Smooth muscle cell (in vitro differentiated cells): ENCODE results near the gene AHRR. TPM values are rescaled to one million over a fixed set of nuclear protein-coding genes. Genes with fewer than 3 reads are reported as not detected.

Experiments used
- DNase-seq: peaks from one replicate; lab custom pipeline; 2025; ENCODE audit not compliant: unreplicated experiment; lab: John Stamatoyannopoulos, UW
- H2AFZ ChIP-seq: fragments of 200-600 bp; sonication (generic); 2 replicates; pipeline ENCODE4 v1.6.0; 2016; ENCODE audit warnings: antibody characterized with exemption, low read depth, mild to moderate bottlenecking
- H3F3A ChIP-seq: fragments of 200-600 bp; sonication (generic); 2 replicates; pipeline ENCODE4 v1.6.0; 2017; ENCODE audit warnings: antibody characterized with exemption, low read depth
- H3K27ac ChIP-seq: fragments of 200-600 bp; sonication (generic); 2 replicates; pipeline ENCODE4 v1.5.1; 2016; ENCODE audit warnings: low read depth, mild to moderate bottlenecking
- H3K27me3 ChIP-seq: fragments of 200-600 bp; sonication (generic); 2 replicates; pipeline ENCODE4 v1.6.1; 2016; ENCODE audit warnings: low read depth, mild to moderate bottlenecking
- H3K36me3 ChIP-seq: fragments of 200-600 bp; sonication (generic); 2 replicates; pipeline ENCODE4 v1.5.1; 2016; ENCODE audit warnings: low read depth
- H3K4me1 ChIP-seq: fragments of 200-600 bp; sonication (generic); 2 replicates; pipeline ENCODE4 v1.5.1; 2016; ENCODE audit warnings: low read depth
- H3K4me2 ChIP-seq: fragments of 200-600 bp; sonication (generic); 2 replicates; pipeline ENCODE4 v1.6.0; 2016; ENCODE audit warnings: mild to moderate bottlenecking
- H3K4me3 ChIP-seq: fragments of 200-600 bp; sonication (generic); 2 replicates; pipeline ENCODE4 v1.5.1; 2016; ENCODE audit warnings: mild to moderate bottlenecking
- H3K79me2 ChIP-seq: fragments of 200-600 bp; sonication (generic); 2 replicates; pipeline ENCODE4 v1.6.0; 2016; ENCODE audit warnings: low read depth, mild to moderate bottlenecking
- H3K9ac ChIP-seq: fragments of 200-600 bp; sonication (generic); 2 replicates; pipeline ENCODE4 v1.6.0; 2016; ENCODE audit warnings: low read depth
- H3K9me3 ChIP-seq: fragments of 200-600 bp; sonication (generic); replicated peaks from 2 replicates; pipeline ENCODE4 v1.5.1; 2016; ENCODE audit warnings: low read depth
- H4K20me1 ChIP-seq: fragments of 200-600 bp; sonication (generic); 2 replicates; pipeline ENCODE4 v1.6.0; 2016; ENCODE audit warnings: low read depth
- CTCF ChIP-seq: fragments of 200-600 bp; sonication (generic); IDR thresholded peaks from 2 replicates; pipeline ENCODE4 v1.5.1; 2017; ENCODE audit warnings: borderline replicate concordance, mild to moderate bottlenecking, antibody characterized with exemption; ENCODE audit not compliant: insufficient read depth, poor library complexity, severe bottlenecking
- WGBS: methylation state at CpG from one replicate; pipeline ENCODE4 v1.1.7; 2016; ENCODE audit warnings: low lambda C conversion rate; 5-methylcytosine and 5-hydroxymethylcytosine counted together
- polyA plus RNA-seq: library from polyadenylated mRNA; unstranded; fragments of >200 nt; fragmentation: Nextera tagmentation; extraction: Ambion mirVana; gene quantifications from 2 replicates; pipeline ENCODE4 v1.2.1, GENCODE V29; 2016
- total RNA-seq: library from RNA; depleted of rRNA; stranded (reverse); fragments of >200 nt; gene quantifications from 2 replicates; pipeline ENCODE4 v1.2.3, GENCODE V29; 2014

Gene AHRR
- total and polyA plus RNA-seq, 2 experiments from 2014 or later, result 14.4 to 18.2 TPM

DNA sequence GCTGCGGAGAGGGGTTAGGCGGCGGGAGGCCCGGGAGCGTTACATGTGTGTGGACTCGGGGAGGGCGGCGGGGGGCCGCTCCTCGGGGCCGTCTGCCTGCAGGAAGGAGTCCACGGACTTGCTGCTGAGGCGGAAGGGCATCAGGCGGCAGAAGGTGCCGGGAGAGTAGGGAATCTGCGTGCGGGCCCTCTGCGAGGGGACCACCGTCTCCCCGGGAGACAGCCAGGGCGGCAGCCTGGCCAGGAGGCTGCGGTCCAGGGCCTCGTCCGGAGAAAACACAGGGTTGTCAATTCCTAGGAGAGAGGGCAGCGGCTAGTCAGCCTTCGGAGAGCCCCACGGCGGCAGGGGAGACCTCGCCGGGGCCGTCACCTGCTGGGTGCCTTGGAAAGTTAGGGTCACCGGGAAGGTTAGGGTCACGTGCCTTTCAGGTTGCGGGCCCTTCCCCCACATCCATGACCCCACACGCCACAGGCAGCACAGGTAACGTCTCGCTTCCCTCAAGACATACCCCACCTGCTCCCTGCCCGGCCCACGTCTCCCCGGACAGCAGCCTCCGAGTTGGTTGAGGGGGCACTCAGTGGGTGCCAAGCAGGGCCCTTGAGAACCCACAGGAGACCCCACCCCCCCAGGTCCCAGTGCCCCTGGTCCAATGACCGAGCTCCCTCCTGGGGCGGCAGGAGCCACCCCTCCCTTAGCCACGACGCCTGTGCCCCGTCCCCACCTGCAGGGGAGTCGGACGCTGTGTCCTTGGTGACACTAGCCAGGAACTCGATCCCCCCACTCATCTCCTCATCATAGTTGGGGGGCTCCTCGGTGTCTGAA is 153.5 kb downstream of the AHRR start:
- no peak overlapping the region for H3K9ac ChIP-seq
- 33% methylated on average over 37 of the region's 50 CpGs for WGBS
- H3K79me2 ChIP-seq, result peaks cover 14% of the 10 kb centered on the region

DNA sequence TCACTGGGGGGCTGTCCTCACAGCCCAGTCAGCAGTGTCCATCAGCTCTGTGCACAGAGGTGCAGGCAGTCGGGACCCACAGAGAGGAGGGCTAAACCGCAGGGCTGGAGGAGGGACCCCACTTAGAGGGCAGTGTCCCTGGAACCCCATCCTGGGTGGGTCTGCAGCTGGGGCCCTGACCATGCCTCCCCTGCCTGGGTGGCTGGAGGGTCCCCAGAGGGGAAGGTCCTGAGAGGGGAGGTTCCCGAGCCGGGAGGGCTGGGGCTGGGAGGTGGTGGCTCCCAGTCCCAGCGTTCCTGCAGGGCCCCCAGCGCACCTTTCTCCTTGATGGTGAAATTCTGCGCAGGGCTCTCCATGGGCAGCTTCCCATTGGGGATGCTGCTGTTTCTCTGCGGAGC is 154.2 kb downstream of the AHRR start:
- Histone ChIP-seq H3F3A (no peaks in the 10 kb centered on the region), H3K4me1 (peaks cover 15% of the 10 kb centered on the region), H3K27me3 (peaks cover 12% of the 10 kb centered on the region), H3K27ac (no peak overlapping the region), H3K79me2 (peaks cover 12% of the 10 kb centered on the region), H3K4me2 (no peak overlapping the region), H3K36me3 (no peaks in the 10 kb centered on the region), H3K4me3 (no peak overlapping the region), H2AFZ (no peak overlapping the region), H3K9ac (no peak overlapping the region), H4K20me1 (peaks cover 33% of the 10 kb centered on the region), H3K9me3 (no peaks in the 10 kb centered on the region)
- 76% methylated on average over 8 of the region's 8 CpGs for WGBS
- no peak for DNase-seq
- no peak for TF ChIP-seq CTCF

More for the DNA sequence above, 153.5 kb downstream of the AHRR start:
- DNase-seq, result no peak
- Histone ChIP-seq H3K4me3 (peak overlapping the region; percentile 96), H3K27ac (no peak overlapping the region), H3K9me3 (no peaks in the 10 kb centered on the region), H2AFZ (no peak overlapping the region), H3K4me1 (peaks cover 15% of the 10 kb centered on the region), H4K20me1 (peaks cover 33% of the 10 kb centered on the region), H3K27me3 (peaks cover 12% of the 10 kb centered on the region), H3K4me2 (peak overlapping the region; percentile 97), H3F3A (no peaks in the 10 kb centered on the region), H3K36me3 (no peaks in the 10 kb centered on the region)
- no peak for TF ChIP-seq CTCF

DNA sequence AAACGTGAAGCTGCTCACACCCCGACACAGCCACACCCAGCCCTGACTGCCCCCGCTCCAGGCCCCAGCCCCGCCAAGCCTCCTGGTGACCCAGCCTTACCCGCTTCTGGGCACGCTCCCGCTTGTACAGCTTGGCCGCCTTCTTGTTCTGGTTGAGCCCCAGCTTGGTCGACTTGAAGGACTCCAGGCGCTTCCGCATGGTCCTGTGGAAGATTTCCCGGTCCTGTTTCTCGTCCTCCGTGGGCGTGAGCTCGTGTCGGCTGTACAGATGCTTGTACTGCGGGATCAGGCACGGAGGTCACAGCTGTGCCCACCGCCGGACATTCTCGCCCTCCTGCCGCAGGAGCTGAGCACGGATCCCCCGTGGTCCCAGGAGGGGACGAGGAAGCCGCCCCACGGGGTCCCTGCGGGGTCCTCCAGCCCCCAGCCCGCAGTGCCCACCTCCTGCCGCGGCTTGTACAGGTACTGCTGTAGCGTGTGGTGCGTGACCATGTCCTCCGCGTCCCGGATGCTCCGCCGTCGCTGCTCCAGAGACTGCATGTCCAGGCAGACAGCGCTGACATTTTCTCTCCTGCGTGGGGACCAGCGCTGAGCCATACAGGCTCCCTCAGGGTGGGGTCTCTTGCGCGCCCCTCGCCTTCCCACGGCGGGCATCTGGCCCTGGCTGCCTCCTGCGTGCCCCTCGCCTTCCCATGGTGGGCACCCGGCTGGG is 154.7 kb downstream of the AHRR start:
- H3K27me3 ChIP-seq, result peaks cover 12% of the 10 kb centered on the region
- no peaks in the 10 kb centered on the region for H3F3A ChIP-seq
- H3K4me3 ChIP-seq, result no peak overlapping the region
- TF ChIP-seq CTCF, result no peak
- no peak for DNase-seq
- H3K4me1 ChIP-seq, result peaks cover 15% of the 10 kb centered on the region
- H3K79me2 ChIP-seq, result peaks cover 7% of the 10 kb centered on the region
- H3K36me3 ChIP-seq, result no peaks in the 10 kb centered on the region
- 77% methylated on average over 48 of the region's 51 CpGs for WGBS
- H2AFZ ChIP-seq, result no peak overlapping the region
- H3K27ac ChIP-seq, result no peak overlapping the region
- no peak overlapping the region for H3K9ac ChIP-seq
- H4K20me1 ChIP-seq, result peaks cover 33% of the 10 kb centered on the region
- no peaks in the 10 kb centered on the region for H3K9me3 ChIP-seq
- no peak overlapping the region for H3K4me2 ChIP-seq
